Jurkat, Clone E6-1 (cell line): Measurements from ENCODE around the gene ACSM2A. TPM values are rescaled to one million over a fixed set of nuclear protein-coding genes. Genes with fewer than 3 reads are reported as not detected.
"Not testable (repeated sequence)": the region's sequence is repeated elsewhere in the genome, so short reads cannot be mapped to it uniquely, and the experiment has no call there.

ENCODE experiments used
- DNase-seq: peaks from one replicate; pipeline ENCODE4 v3.0.0-alpha.2; 2011; ENCODE audit warnings: low read depth, low spot score
- H3K4me3 ChIP-seq: 2 replicates; pipeline ENCODE4 v1.5.1; 2011; ENCODE audit warnings: mild to moderate bottlenecking, low read length, control low read depth, moderate library complexity
- polyA plus RNA-seq: library from polyadenylated mRNA; unstranded; fragments of >200 nt; gene quantifications from one replicate; pipeline ENCODE4 v1.2.1, GENCODE V29; 2012; ENCODE audit warnings: missing spikeins; ENCODE audit not compliant: insufficient read length, insufficient read depth

ACSM2A gene
- not detected for polyA plus RNA-seq

GRCh38 chr16:20451364-20451763 lies at the start of gene ACSM2A:
TSS of gene ACSM2A (plus strand) at chr16:20451521. CDS start at chr16:20460115, 8,594 bp downstream.
- H3K4me3 ChIP-seq, DNase-seq: not testable (repeated sequence)

- H3K4me3 ChIP-seq: no peak overlapping the region
- no peak for DNase-seq
Measured at GRCh38 chr16:20402651-20403050, 48.7 kb upstream of the ACSM2A start.

- H3K4me3 ChIP-seq: no peak within 1 kb of the TSS
- no peak for DNase-seq
Measured at GRCh38 chr16:20404637-20405036, 46.7 kb upstream of the ACSM2A start, which contains the start of gene PDILT. TSS of gene PDILT (minus strand) at chr16:20404737. CDS start at chr16:20399300, 5,437 bp downstream.

- H3K4me3 ChIP-seq: no peak within 1 kb of the TSS
- no peak for DNase-seq
Measured at GRCh38 chr16:20409398-20410120, 41.8 kb upstream of the ACSM2A start, which contains the start of gene ACSM5. TSS of gene ACSM5 (plus strand) at chr16:20409534. CDS start at chr16:20411485, 1,951 bp downstream.

GRCh38 chr16:20410121-20410723 lies 41.1 kb upstream of the ACSM2A start:
- H3K4me3 ChIP-seq: no peak overlapping the region
- no peak for DNase-seq

- DNase-seq: no peak
- no peak overlapping the region for H3K4me3 ChIP-seq
Measured at GRCh38 chr16:20411055-20411454, 40.3 kb upstream of the ACSM2A start.

GRCh38 chr16:20415541-20415940 lies 35.8 kb upstream of the ACSM2A start:
- no peak overlapping the region for H3K4me3 ChIP-seq
- no peak for DNase-seq

GRCh38 chr16:20419093-20419492 lies 32.2 kb upstream of the ACSM2A start:
- DNase-seq: not testable (repeated sequence)

GRCh38 chr16:20421748-20422147 lies 29.6 kb upstream of the ACSM2A start:
- not testable (repeated sequence) for DNase-seq

More at GRCh38 chr16:20419093-20419492, 32.2 kb upstream of the ACSM2A start:
- not testable (repeated sequence) for H3K4me3 ChIP-seq

GRCh38 chr16:20423772-20424128 lies 27.6 kb upstream of the ACSM2A start:
- not testable (repeated sequence) for DNase-seq, H3K4me3 ChIP-seq

More at GRCh38 chr16:20421748-20422147, 29.6 kb upstream of the ACSM2A start:
- not testable (repeated sequence) for H3K4me3 ChIP-seq

GRCh38 chr16:20424129-20424866 lies 27.0 kb upstream of the ACSM2A start:
- H3K4me3 ChIP-seq: no peak overlapping the region
- no peak for DNase-seq

GRCh38 chr16:20427401-20427797 lies 23.9 kb upstream of the ACSM2A start:
- not testable (repeated sequence) for H3K4me3 ChIP-seq, DNase-seq

- DNase-seq, H3K4me3 ChIP-seq: not testable (repeated sequence)
Measured at GRCh38 chr16:20429499-20429898, 21.8 kb upstream of the ACSM2A start.

GRCh38 chr16:20430480-20430879 lies 20.8 kb upstream of the ACSM2A start:
- DNase-seq, H3K4me3 ChIP-seq: not testable (repeated sequence)

GRCh38 chr16:20430948-20431347 lies 20.4 kb upstream of the ACSM2A start:
- no peak for DNase-seq
- no peak overlapping the region for H3K4me3 ChIP-seq

- not testable (repeated sequence) for DNase-seq, H3K4me3 ChIP-seq
Measured at GRCh38 chr16:20438950-20439349, 12.4 kb upstream of the ACSM2A start.

- DNase-seq, H3K4me3 ChIP-seq: not testable (repeated sequence)
Measured at GRCh38 chr16:20439820-20440231, 11.5 kb upstream of the ACSM2A start.

GRCh38 chr16:20440731-20441130 lies 10.6 kb upstream of the ACSM2A start:
- H3K4me3 ChIP-seq, DNase-seq: not testable (repeated sequence)

- DNase-seq: no peak
- H3K4me3 ChIP-seq: no peak overlapping the region
Measured at GRCh38 chr16:20441191-20441590, 10.1 kb upstream of the ACSM2A start.

- H3K4me3 ChIP-seq, DNase-seq: not testable (repeated sequence)
Measured at GRCh38 chr16:20441859-20442258, 9.5 kb upstream of the ACSM2A start.
